GM19035 (cell line): Measurements from ENCODE around the gene GATA2.

Source experiments
- ATAC-seq: cut with Tn5 transposase; IDR thresholded peaks from one replicate; pipeline ENCODE4 v1.9.1; 2021; ENCODE audit not compliant: unreplicated experiment

GATA2 gene

GRCh38 chr3:128476659-128477058, 16.3 kb downstream of the GATA2 start:
- no peak for ATAC-seq

- no peak for ATAC-seq
These were observed 17.6 kb downstream of the GATA2 start for GRCh38 chr3:128475355-128475754.

- ATAC-seq = no peak
These were observed 19.3 kb downstream of the GATA2 start for GRCh38 chr3:128473737-128474136.

- ATAC-seq = no peak
These were observed 19.9 kb downstream of the GATA2 start for GRCh38 chr3:128473180-128473519.

GRCh38 chr3:128472449-128473179, 20.4 kb downstream of the GATA2 start:
- ATAC-seq = no peak

GRCh38 chr3:128471720-128472119, 21.3 kb downstream of the GATA2 start:
- no peak for ATAC-seq

- ATAC-seq = no peak
These were observed 21.9 kb downstream of the GATA2 start for GRCh38 chr3:128471110-128471509.

GRCh38 chr3:128470134-128470899, 22.7 kb downstream of the GATA2 start:
- ATAC-seq = no peak

GRCh38 chr3:128469556-128469955, 23.4 kb downstream of the GATA2 start:
- no peak for ATAC-seq

- ATAC-seq = no peak
These were observed 24.0 kb downstream of the GATA2 start for GRCh38 chr3:128468791-128469527.

GRCh38 chr3:128468285-128468790, 24.7 kb downstream of the GATA2 start:
- no peak for ATAC-seq

GRCh38 chr3:128466840-128467541, 26.0 kb downstream of the GATA2 start, which contains the start of gene DNAJB8:
Gene DNAJB8, minus strand, starts transcription at chr3:128466890. Its CDS starts 3,645 bp downstream, at chr3:128463245.
- ATAC-seq = no peak

GRCh38 chr3:128464702-128465101, 28.3 kb downstream of the GATA2 start:
- ATAC-seq = no peak

GRCh38 chr3:128464188-128464587, 28.8 kb downstream of the GATA2 start:
- ATAC-seq = no peak

- no peak for ATAC-seq
These were observed 29.2 kb downstream of the GATA2 start for GRCh38 chr3:128463771-128464170.

- no peak for ATAC-seq
These were observed 29.6 kb downstream of the GATA2 start for GRCh38 chr3:128463354-128463753.

GRCh38 chr3:128462931-128463330, 30.1 kb downstream of the GATA2 start:
- ATAC-seq = no peak

GRCh38 chr3:128462341-128462910, 30.6 kb downstream of the GATA2 start:
- ATAC-seq = no peak

GRCh38 chr3:128461731-128462130, 31.3 kb downstream of the GATA2 start:
- ATAC-seq = no peak

- no peak for ATAC-seq
These were observed 33.6 kb downstream of the GATA2 start for GRCh38 chr3:128459461-128459820.
